ENCODE results near the gene TRABD2B.
"Not testable (repeated sequence)": the region's sequence is repeated elsewhere in the genome, so short reads cannot be mapped to it uniquely, and the experiment has no call there.

TRABD2B gene

GRCh38 chr1:47964636-47965035, 32.5 kb downstream of the TRABD2B start:
- DNase-seq (ENCODE audit: low read depth): no peak
- H3K4me3 ChIP-seq (ENCODE audit: low read length): no peak overlapping the region
- no peak for TF ChIP-seq CTCF (IDR thresholded peaks at IDR 0.05; ENCODE audit: insufficient read depth, low read depth, low read length, missing control alignments)

GRCh38 chr1:47963568-47964358, 33.4 kb downstream of the TRABD2B start:
- H3K4me3 ChIP-seq (ENCODE audit: low read length): no peak overlapping the region
- no peak for DNase-seq (ENCODE audit: low read depth)
- no peak for TF ChIP-seq CTCF (IDR thresholded peaks at IDR 0.05; ENCODE audit: insufficient read depth, low read depth, low read length, missing control alignments)

DNA sequence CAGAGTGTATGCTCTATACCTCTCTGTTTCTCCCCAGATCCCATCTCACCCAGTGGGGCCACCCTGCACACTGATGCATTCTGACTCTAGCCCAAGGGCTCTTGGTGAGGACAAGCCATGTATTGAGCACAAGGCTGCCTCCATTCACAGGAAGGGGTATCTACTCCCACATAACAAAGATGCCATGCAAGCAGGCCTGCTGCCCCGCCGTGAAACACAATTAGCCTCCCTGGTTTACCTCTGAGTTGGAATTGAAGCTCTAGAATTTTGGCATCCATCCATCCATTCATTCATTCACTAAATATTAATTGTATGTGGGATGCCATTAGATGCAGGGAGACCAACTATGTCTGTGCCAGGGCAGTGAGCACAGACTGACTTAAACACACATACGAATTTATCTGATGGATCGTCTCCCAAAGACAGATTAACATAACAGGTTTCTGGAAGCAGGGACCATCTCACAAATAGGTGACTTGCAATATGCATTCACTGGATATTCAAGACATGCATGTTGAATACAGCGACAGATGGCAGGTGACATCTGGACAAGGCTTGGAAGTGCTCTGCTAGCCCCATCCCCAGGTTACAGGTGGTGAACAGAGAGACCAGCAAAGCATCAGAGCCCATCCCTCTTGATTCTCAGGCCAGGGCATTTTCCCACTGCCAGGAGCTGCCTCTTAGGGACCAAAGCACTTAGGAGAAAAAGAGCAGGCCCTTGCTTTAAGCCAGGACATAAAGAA, 34.3 kb downstream of the TRABD2B start:
- H3K4me3 ChIP-seq (ENCODE audit: low read length): no peak overlapping the region
- TF ChIP-seq CTCF (IDR thresholded peaks at IDR 0.05; ENCODE audit: insufficient read depth, low read depth, low read length, missing control alignments): no peak
- no peak for DNase-seq (ENCODE audit: low read depth)

DNA sequence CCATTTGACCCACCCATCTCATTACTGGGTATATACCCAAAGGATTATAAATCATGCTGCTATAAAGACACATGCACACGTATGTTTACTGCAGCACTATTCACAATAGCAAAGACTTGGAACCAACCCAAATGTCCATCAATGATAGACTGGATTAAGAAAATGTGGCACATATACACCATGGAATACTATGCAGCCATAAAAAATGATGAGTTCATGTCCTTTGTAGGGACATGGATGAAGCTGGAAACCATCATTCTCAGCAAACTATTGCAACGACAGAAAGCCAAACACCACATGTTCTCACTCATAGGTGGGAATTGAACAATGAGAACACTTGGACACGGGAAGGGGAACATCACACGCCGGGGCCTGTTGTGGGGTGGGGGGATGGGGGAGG, 35.4 kb downstream of the TRABD2B start:
- DNase-seq (ENCODE audit: low read depth); H3K4me3 ChIP-seq (ENCODE audit: low read length): not testable (repeated sequence)

GRCh38 chr1:47956491-47956890, 40.7 kb downstream of the TRABD2B start:
- not testable (repeated sequence) for DNase-seq (ENCODE audit: low read depth); H3K4me3 ChIP-seq (ENCODE audit: low read length)

DNA sequence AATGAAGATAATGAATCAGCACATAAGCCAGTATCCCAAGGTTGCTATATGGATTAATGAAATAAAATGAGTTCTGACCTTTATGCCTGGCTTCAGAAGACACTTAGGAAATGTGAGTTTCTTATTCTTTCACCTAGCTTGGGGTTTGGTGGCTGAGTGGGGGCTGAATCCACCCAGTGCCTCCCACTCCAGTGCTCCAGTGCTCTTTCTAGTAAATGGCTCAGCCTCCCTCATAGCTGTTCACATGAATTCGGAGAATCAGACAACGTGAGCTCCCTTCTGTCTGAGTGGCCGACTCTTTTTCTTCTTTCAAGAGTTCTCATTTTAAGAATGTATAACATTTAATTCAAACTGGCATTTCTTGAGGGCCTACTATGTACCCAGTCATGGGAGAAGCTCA, 43.5 kb downstream of the TRABD2B start:
- no peak overlapping the region for H3K4me3 ChIP-seq (ENCODE audit: low read length)
- DNase-seq (ENCODE audit: low read depth): no peak
- no peak for TF ChIP-seq CTCF (IDR thresholded peaks at IDR 0.05; ENCODE audit: insufficient read depth, low read depth, low read length, missing control alignments)

DNA sequence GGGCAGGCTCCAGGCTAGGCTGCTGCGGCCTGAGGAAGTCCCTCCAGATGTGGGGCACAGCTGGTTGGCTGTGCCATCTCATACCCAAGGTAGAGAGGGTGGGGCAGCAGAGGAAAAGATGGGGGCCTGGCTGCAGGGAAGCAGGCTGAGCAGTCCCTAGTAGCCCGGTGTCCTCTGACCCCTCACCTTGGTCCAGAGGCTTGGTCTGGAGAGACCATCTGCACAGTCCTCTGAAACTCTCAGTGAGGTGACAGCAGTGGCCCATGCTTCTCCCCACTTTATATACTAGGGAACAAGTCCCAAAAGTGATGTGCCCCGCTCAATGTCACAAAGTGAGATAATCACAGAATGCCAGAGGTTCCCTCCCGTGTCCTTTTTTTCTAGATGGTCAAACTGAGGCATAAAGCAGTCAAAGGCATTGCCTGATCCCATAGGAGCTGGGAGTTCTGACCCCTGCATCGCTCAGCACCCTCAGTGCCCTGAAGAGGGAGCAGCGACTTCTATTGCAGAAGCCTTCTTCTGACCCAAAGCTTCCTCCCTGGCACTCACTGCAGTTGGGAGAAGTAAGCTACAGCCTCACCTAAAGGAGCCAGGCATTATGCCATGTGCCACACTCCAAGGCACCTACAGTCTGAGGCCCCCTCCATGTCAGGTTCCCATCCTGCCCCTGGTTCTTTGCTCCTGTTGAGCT, 45.5 kb downstream of the TRABD2B start:
- no peak for DNase-seq (ENCODE audit: low read depth)
- H3K4me3 ChIP-seq (ENCODE audit: low read length): no peak overlapping the region
- no peak for TF ChIP-seq CTCF (IDR thresholded peaks at IDR 0.05; ENCODE audit: insufficient read depth, low read depth, low read length, missing control alignments)
